OCI-LY7 (cell line): ENCODE measurements around the gene EIF3K. TPM values are rescaled to one million over a fixed set of nuclear protein-coding genes. Genes with fewer than 3 reads are reported as not detected.

Experiments used
- BruUV-seq: library from RNA; stranded (reverse); fragments of 400-500 nt; replicated peaks from 2 replicates; lab custom pipeline; 2021; lab: Mats Ljungman, UMichigan
- CTCF ChIA-PET: fragments of 300-600 bp; sonication (Branson Sonifier 250); formaldehyde crosslinking; loops from one replicate; lab custom pipeline; 2022; ENCODE audit warnings: antibody characterized with exemption; ENCODE audit not compliant: unreplicated experiment; lab: Charles Lee
- POLR2A ChIA-PET: fragments of 300-600 bp; sonication (Branson Sonifier 250); formaldehyde crosslinking; loops from one replicate; lab custom pipeline; 2022; ENCODE audit warnings: antibody characterized with exemption; lab: Charles Lee
- DNase-seq: peaks from one replicate; pipeline ENCODE4 v3.0.0-alpha.2; 2015; ENCODE audit warnings: low spot score
- H2AFZ ChIP-seq: fragments of 200-600 bp; sonication (generic), shearing (Covaris generic); 2 replicates; pipeline ENCODE4 v1.6.1; 2014; ENCODE audit warnings: mild to moderate bottlenecking, antibody characterized with exemption, low read length, moderate library complexity
- H3K27ac ChIP-seq: fragments of 200-600 bp; sonication (generic); 2 replicates; pipeline ENCODE4 v1.5.1; 2014; ENCODE audit warnings: mixed run types, low read depth, mild to moderate bottlenecking, moderate library complexity, low read length, inconsistent platforms; ENCODE audit not compliant: poor library complexity, severe bottlenecking
- H3K36me3 ChIP-seq: fragments of 200-600 bp; sonication (generic); 2 replicates; pipeline ENCODE4 v1.6.1; 2014; ENCODE audit warnings: mild to moderate bottlenecking, antibody characterized with exemption, low read length, moderate library complexity, mixed read lengths; ENCODE audit not compliant: insufficient read depth
- H3K4me1 ChIP-seq: fragments of 200-600 bp; sonication (generic); 2 replicates; pipeline ENCODE4 v1.5.1; 2014; ENCODE audit warnings: mild to moderate bottlenecking, low read length; ENCODE audit not compliant: insufficient read depth, poor library complexity, severe bottlenecking
- H3K4me2 ChIP-seq: fragments of 200-600 bp; sonication (generic); 2 replicates; pipeline ENCODE4 v1.6.1; 2014; ENCODE audit warnings: mild to moderate bottlenecking, low read length
- H3K4me3 ChIP-seq: fragments of 200-600 bp; sonication (generic); 2 replicates; pipeline ENCODE4 v1.5.1; 2014; ENCODE audit warnings: mild to moderate bottlenecking, low read depth, low read length; ENCODE audit not compliant: poor library complexity, severe bottlenecking
- H3K79me2 ChIP-seq: fragments of 200-600 bp; sonication (generic); 2 replicates; pipeline ENCODE4 v1.6.1; 2016; ENCODE audit warnings: low read depth, mild to moderate bottlenecking, low read length, moderate library complexity, mixed read lengths; ENCODE audit not compliant: insufficient read depth
- H3K9me2 ChIP-seq: fragments of 200-600 bp; sonication (generic); 2 replicates; pipeline ENCODE4 v1.6.1; 2016; ENCODE audit warnings: mild to moderate bottlenecking, low read length, mixed read lengths; ENCODE audit not compliant: insufficient read depth
- H3K9me3 ChIP-seq: fragments of 200-600 bp; sonication (generic); 2 replicates; pipeline ENCODE4 v1.6.1; 2014; ENCODE audit warnings: mild to moderate bottlenecking, mixed run types, low read length, mixed read lengths
- H4K20me1 ChIP-seq: fragments of 200-600 bp; sonication (generic); 2 replicates; pipeline ENCODE4 v1.6.1; 2014; ENCODE audit warnings: mild to moderate bottlenecking, antibody characterized with exemption, low read length, moderate library complexity, mixed read lengths; ENCODE audit not compliant: insufficient read depth
- EZH2phosphoT487 ChIP-seq: fragments of 200-600 bp; sonication (generic); IDR thresholded peaks from 2 replicates; pipeline ENCODE4 v1.6.1; 2018; ENCODE audit warnings: low read depth, borderline replicate concordance, mild to moderate bottlenecking, mixed run types, antibody characterized with exemption, low read length, moderate library complexity, mixed read lengths
- intact Hi-C: fragments of 100-400 bp; cut with micrococcal nuclease; formaldehyde crosslinking; loops from one replicate; pipeline ENCODE4 v1.10.0; 2022; ENCODE audit not compliant: unreplicated experiment
- total RNA-seq, 2 experiments: library from RNA; depleted of rRNA in 1 of 2; stranded (reverse); fragments of >200 nt in 1 of 2; shearing (Covaris generic) in 1 of 2; gene quantifications; 2 replicates each; pipeline ENCODE4 v1.2.3, GENCODE V29; 2014 to 2022
- TF ChIP-seq, protein P1 (sequence below): fragments of 200-600 bp; sonication (generic); conservative IDR thresholded peaks from 2 replicates; pipeline ENCODE4 v1.5.1; 2014; ENCODE audit warnings: mild to moderate bottlenecking, antibody characterized with exemption, low read length, moderate library complexity, mixed read lengths

EIF3K gene
- total RNA-seq, 2 experiments from 2014 or later: 321 to 364 TPM

DNA sequence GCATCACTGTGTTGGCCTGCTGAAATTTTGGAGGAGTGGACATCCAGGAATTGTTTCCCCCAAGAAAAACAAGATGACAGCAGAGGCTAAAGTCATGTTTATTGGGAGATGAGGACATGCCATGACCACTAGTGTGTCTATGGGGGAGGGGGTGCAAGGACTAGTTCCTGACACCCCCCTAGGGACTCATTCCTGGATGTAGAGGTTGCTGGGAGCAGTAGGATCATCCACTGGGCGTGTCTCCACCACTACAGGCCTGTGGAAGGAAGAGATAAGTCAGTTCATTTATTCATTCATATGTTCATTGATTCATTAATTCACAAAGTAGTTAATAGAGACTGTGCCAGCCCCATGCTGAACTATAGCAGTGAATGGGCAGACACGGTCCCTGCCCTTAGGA, 31.4 kb upstream of the EIF3K start:
- H3K36me3 ChIP-seq: peaks cover 51% of the 10 kb centered on the region
- no peaks in the 10 kb centered on the region for H4K20me1 ChIP-seq
- H3K4me3 ChIP-seq: no peak overlapping the region
- no peaks in the 10 kb centered on the region for H3K9me2 ChIP-seq
- no TSS peak for BruUV-seq
- H3K27ac ChIP-seq: no peak overlapping the region
- H3K79me2 ChIP-seq: no peaks in the 10 kb centered on the region
- intact Hi-C loops: no loop called here
- H3K9me3 ChIP-seq: no peaks in the 10 kb centered on the region
- no peak overlapping the region for H3K4me2 ChIP-seq
- DNase-seq: no peak
- H3K4me1 ChIP-seq: peaks cover 22% of the 10 kb centered on the region
- ChIA-PET POLR2A (interaction anchor here (0.6 kb wide), 1 partner anchor 138 kb away, joined by 4 read pairs; no protein-coding TSS in a partner anchor), CTCF (no interaction called here)
- no peak overlapping the region for H2AFZ ChIP-seq
- TF ChIP-seq EZH2phosphoT487: no peak
- TF ChIP-seq, protein P1, sequence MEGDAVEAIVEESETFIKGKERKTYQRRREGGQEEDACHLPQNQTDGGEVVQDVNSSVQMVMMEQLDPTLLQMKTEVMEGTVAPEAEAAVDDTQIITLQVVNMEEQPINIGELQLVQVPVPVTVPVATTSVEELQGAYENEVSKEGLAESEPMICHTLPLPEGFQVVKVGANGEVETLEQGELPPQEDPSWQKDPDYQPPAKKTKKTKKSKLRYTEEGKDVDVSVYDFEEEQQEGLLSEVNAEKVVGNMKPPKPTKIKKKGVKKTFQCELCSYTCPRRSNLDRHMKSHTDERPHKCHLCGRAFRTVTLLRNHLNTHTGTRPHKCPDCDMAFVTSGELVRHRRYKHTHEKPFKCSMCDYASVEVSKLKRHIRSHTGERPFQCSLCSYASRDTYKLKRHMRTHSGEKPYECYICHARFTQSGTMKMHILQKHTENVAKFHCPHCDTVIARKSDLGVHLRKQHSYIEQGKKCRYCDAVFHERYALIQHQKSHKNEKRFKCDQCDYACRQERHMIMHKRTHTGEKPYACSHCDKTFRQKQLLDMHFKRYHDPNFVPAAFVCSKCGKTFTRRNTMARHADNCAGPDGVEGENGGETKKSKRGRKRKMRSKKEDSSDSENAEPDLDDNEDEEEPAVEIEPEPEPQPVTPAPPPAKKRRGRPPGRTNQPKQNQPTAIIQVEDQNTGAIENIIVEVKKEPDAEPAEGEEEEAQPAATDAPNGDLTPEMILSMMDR: no peak

- no peak for DNase-seq
- Histone ChIP-seq H3K4me2 (no peak overlapping the region), H4K20me1 (no peaks in the 10 kb centered on the region), H3K79me2 (no peaks in the 10 kb centered on the region), H3K4me3 (no peak overlapping the region), H3K4me1 (peaks cover 17% of the 10 kb centered on the region), H2AFZ (no peak overlapping the region), H3K9me2 (no peaks in the 10 kb centered on the region), H3K36me3 (peaks cover 54% of the 10 kb centered on the region), H3K27ac (no peak overlapping the region), H3K9me3 (no peaks in the 10 kb centered on the region)
- CTCF ChIA-PET: no interaction called here
- no peak for TF ChIP-seq EZH2phosphoT487
- TF ChIP-seq, protein P1: no peak
- intact Hi-C loops: no loop called here
- POLR2A ChIA-PET: interaction anchor here (0.7 kb wide), 1 partner anchor 68 kb away, joined by 3 read pairs; no protein-coding TSS in a partner anchor
- no TSS peak for BruUV-seq
Observed at GRCh38 chr19:38588041-38588440, 30.9 kb upstream of the EIF3K start.

- no peaks in the 10 kb centered on the region for H3K79me2 ChIP-seq
- no peaks in the 10 kb centered on the region for H3K9me2 ChIP-seq
- H3K4me2 ChIP-seq: no peak overlapping the region
- no TSS peak for BruUV-seq
- ChIA-PET POLR2A (interaction anchor here (0.7 kb wide), 1 partner anchor 193 kb away, joined by 3 read pairs; no protein-coding TSS in a partner anchor), CTCF (interaction anchor here (0.6 kb wide), 1 partner anchor 56 kb away, joined by 4 read pairs; no protein-coding TSS in a partner anchor)
- peaks cover 79% of the 10 kb centered on the region for H3K36me3 ChIP-seq
- intact Hi-C loops: no loop called here
- H3K27ac ChIP-seq: no peak overlapping the region
- DNase-seq: no peak
- no peak overlapping the region for H2AFZ ChIP-seq
- H3K9me3 ChIP-seq: no peaks in the 10 kb centered on the region
- TF ChIP-seq, protein P1: no peak
- no peak for TF ChIP-seq EZH2phosphoT487
- no peaks in the 10 kb centered on the region for H4K20me1 ChIP-seq
- H3K4me3 ChIP-seq: no peak overlapping the region
- H3K4me1 ChIP-seq: no peaks in the 10 kb centered on the region
Observed at GRCh38 chr19:38592940-38593339, 26.0 kb upstream of the EIF3K start.
